PC-9 (cell line): ENCODE measurements around the gene NEURL3. TPM values are rescaled to one million over a fixed set of nuclear protein-coding genes. Genes with fewer than 3 reads are reported as not detected.
"Not testable (repeated sequence)": the region's sequence is repeated elsewhere in the genome, so short reads cannot be mapped to it uniquely, and the experiment has no call there.

Source experiments
- BruUV-seq: library from RNA; stranded (reverse); fragments of 400-500 nt; replicated peaks from 2 replicates; lab custom pipeline; 2021; lab: Mats Ljungman, UMichigan
- CTCF ChIA-PET: fragments of 300-600 bp; sonication (Branson Sonifier 250); formaldehyde crosslinking; loops from one replicate; lab custom pipeline; 2022; ENCODE audit warnings: antibody characterized with exemption; lab: Charles Lee
- POLR2A ChIA-PET: fragments of 300-600 bp; sonication (Branson Sonifier 250); formaldehyde crosslinking; loops from one replicate; lab custom pipeline; 2022; ENCODE audit warnings: antibody characterized with exemption; ENCODE audit not compliant: unreplicated experiment; lab: Charles Lee
- DNase-seq, 2 experiments: peaks; one replicate each; pipeline versions ENCODE4 v3.0.0 to v3.0.0-alpha.2; 2015 to 2022; ENCODE audit warnings: mixed read lengths in 1 of 2
- H2AFZ ChIP-seq: fragments of 200-600 bp; sonication (generic); 2 replicates; pipeline ENCODE4 v1.8.1; 2017; ENCODE audit warnings: antibody characterized with exemption
- H3F3A ChIP-seq: fragments of 200-600 bp; sonication (generic); 2 replicates; pipeline ENCODE4 v1.8.1; 2017; ENCODE audit warnings: antibody characterized with exemption, mild to moderate bottlenecking, low read depth; ENCODE audit not compliant: insufficient read depth
- H3K27ac ChIP-seq: fragments of 200-600 bp; sonication (generic); 2 replicates; pipeline ENCODE4 v1.6.1; 2016; ENCODE audit warnings: mixed run types
- H3K27me3 ChIP-seq: fragments of 200-600 bp; sonication (generic); 2 replicates; pipeline ENCODE4 v1.6.1; 2016; ENCODE audit warnings: low read depth, mixed run types; ENCODE audit not compliant: insufficient read depth
- H3K36me3 ChIP-seq: fragments of 200-600 bp; sonication (generic); 2 replicates; pipeline ENCODE4 v1.6.1; 2016; ENCODE audit warnings: low read depth, mixed run types
- H3K4me1 ChIP-seq: fragments of 200-600 bp; sonication (generic); replicated peaks from 2 replicates; pipeline ENCODE4 v1.6.1; 2016; ENCODE audit warnings: mixed run types; ENCODE audit not compliant: insufficient read depth
- H3K4me2 ChIP-seq: fragments of 200-600 bp; sonication (generic); 2 replicates; pipeline ENCODE4 v1.6.1; 2017; ENCODE audit warnings: mixed run types
- H3K4me3 ChIP-seq: fragments of 200-600 bp; sonication (generic); 2 replicates; pipeline ENCODE4 v1.6.1; 2016; ENCODE audit warnings: mixed run types
- H3K79me2 ChIP-seq: fragments of 200-600 bp; sonication (generic); 2 replicates; pipeline ENCODE4 v1.6.1; 2017; ENCODE audit warnings: low read depth, mixed run types
- H3K9me2 ChIP-seq: fragments of 200-600 bp; sonication (generic); 2 replicates; pipeline ENCODE4 v1.8.1; 2017; ENCODE audit warnings: mild to moderate bottlenecking; ENCODE audit not compliant: insufficient read depth
- H3K9me3 ChIP-seq: fragments of 200-600 bp; sonication (generic); 2 replicates; pipeline ENCODE4 v1.8.1; 2016; ENCODE audit warnings: low read depth; ENCODE audit not compliant: insufficient read depth
- H4K20me1 ChIP-seq: fragments of 200-600 bp; sonication (generic); 2 replicates; pipeline ENCODE4 v1.8.1; 2017; ENCODE audit not compliant: insufficient read depth
- CTCF ChIP-seq: fragments of 200-600 bp; sonication (generic); conservative IDR thresholded peaks from 2 replicates; pipeline ENCODE4 v1.6.1; 2017; ENCODE audit warnings: mixed run types, antibody characterized with exemption, mild to moderate bottlenecking, moderate library complexity
- EZH2 ChIP-seq: fragments of 200-600 bp; sonication (generic); IDR thresholded peaks from 2 replicates; pipeline ENCODE4 v1.8.0; 2017; ENCODE audit warnings: antibody characterized with exemption, low read depth
- intact Hi-C: fragments of 100-400 bp; cut with micrococcal nuclease; formaldehyde crosslinking; loops from one replicate; pipeline ENCODE4 v1.10.0; 2022; ENCODE audit not compliant: unreplicated experiment
- total RNA-seq: library from RNA; stranded (reverse); gene quantifications from 2 replicates; pipeline ENCODE4 v1.2.3, GENCODE V29; 2021

The NEURL3 gene
- total RNA-seq, 1 experiment from 2014 or later = 0.48 TPM

- Histone ChIP-seq H2AFZ (no peak overlapping the region), H3K9me2 (no peaks in the 10 kb centered on the region), H3F3A (peaks cover 7% of the 10 kb centered on the region), H3K4me1 (peaks cover 40% of the 10 kb centered on the region), H3K4me2 (no peak overlapping the region), H4K20me1 (no peaks in the 10 kb centered on the region), H3K9me3 (peaks cover 5% of the 10 kb centered on the region; the same call in 1 of the 2 replicates), H3K27me3 (no peaks in the 10 kb centered on the region), H3K4me3 (no peak overlapping the region), H3K27ac (no peak overlapping the region), H3K36me3 (no peaks in the 10 kb centered on the region), H3K79me2 (no peaks in the 10 kb centered on the region)
- CTCF ChIA-PET = no interaction called here
- POLR2A ChIA-PET = no interaction called here
- DNase-seq = no peak
- intact Hi-C loops = loop anchor here (10.0 kb wide), 1 partner anchor 296 kb away; the partner anchor contains the start of gene STARD7
- BruUV-seq = no TSS peak
- TF ChIP-seq CTCF (no peak), EZH2 (no peak)
These were observed 4.6 kb downstream of the NEURL3 start for GRCh38 chr2:96500385-96501066.

DNA sequence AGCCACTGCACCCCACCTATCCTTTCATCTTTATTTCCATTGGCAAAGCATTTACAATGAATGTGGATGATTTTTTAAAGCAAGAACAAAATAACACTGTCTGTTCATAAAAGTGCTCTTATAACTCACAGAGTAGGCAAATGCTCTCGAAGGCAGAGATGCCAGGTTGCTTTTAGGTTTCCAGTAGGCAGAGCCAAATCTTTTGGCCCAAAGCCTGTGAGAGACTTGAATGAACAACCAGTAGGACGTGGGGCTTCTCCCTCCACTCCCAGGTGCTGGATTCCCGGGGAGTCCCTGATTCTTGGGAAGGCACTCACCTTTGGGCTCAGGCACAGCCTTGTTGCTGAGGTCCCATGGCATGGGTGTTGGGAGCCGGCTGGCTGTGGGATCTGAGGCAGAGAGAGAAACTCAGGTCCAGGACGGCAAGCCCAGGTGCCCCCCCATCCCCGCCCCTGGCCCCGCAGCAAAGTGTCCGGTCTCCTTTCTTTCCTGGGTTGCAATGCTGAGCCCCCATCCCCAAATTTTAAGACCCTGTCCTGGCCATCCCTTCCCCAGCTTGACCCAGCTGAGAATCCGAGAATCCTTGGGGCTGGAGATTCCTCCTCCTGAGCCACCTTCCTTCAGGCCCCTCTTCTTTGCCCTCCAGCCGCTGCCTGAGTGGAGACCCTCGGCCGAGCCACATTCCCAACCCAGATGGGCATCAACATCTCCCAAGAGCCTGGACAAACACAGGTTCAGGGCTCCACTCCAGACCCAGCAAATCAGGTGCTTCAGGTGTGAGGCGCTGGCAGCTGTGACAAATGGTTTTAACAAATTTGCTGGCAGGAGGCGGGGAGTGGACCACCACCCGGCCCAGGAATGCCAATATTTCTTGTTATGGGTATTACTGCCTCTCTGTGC lies 5.8 kb downstream of the NEURL3 start:
- H3K4me3 ChIP-seq = no peak overlapping the region
- BruUV-seq = no TSS peak
- CTCF ChIA-PET = no interaction called here

DNA sequence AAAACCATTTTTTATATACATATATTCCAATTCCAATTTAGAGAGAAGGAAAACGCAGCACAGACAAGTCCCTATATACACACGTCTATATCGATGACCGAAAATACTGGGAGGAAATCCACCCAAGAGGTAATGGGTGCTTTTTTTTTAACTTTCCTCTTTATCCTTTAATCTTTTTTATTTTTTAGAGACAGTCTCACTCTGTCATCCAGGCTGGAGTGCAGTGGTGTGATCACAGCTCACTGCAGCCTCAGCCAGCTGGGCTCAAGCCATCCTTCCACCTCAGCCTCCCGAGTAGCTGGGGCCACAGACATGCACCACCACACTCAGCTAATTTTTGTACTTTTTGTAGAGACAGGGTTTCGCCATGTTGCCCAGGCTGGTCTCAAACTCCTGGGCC lies 6.5 kb downstream of the NEURL3 start:
- H3K27me3 ChIP-seq, H3K79me2 ChIP-seq, H2AFZ ChIP-seq, BruUV-seq, H3K27ac ChIP-seq, H3K36me3 ChIP-seq, H3K4me3 ChIP-seq, H3K4me2 ChIP-seq, H3F3A ChIP-seq, H4K20me1 ChIP-seq, POLR2A ChIA-PET, intact Hi-C loops, H3K9me2 ChIP-seq, CTCF ChIA-PET, DNase-seq: not testable (repeated sequence)
- peaks cover 28% of the 10 kb centered on the region for H3K4me1 ChIP-seq
- H3K9me3 ChIP-seq = peaks cover 17% of the 10 kb centered on the region

More for the DNA sequence above, 5.8 kb downstream of the NEURL3 start:
- Histone ChIP-seq H3K79me2 (no peaks in the 10 kb centered on the region), H2AFZ (no peak overlapping the region), H3K9me2 (no peaks in the 10 kb centered on the region), H4K20me1 (no peaks in the 10 kb centered on the region), H3F3A (peaks cover 3% of the 10 kb centered on the region; the same call in 1 of the 2 replicates), H3K27me3 (no peaks in the 10 kb centered on the region), H3K4me1 (peaks cover 31% of the 10 kb centered on the region), H3K27ac (no peak overlapping the region), H3K4me2 (no peak overlapping the region), H3K36me3 (no peaks in the 10 kb centered on the region), H3K9me3 (peaks cover 15% of the 10 kb centered on the region)
- DNase-seq = no peak
- TF ChIP-seq EZH2 = no peak
- TF ChIP-seq CTCF = no peak
- POLR2A ChIA-PET = no interaction called here
- intact Hi-C loops = no loop called here
